Effector memory CD4-positive, alpha-beta T cell (primary cell): ENCODE measurements around the gene ADARB2.

ENCODE experiments used
- DNase-seq, 3 donors: peaks; one replicate each; pipeline ENCODE4 v3.0.0-alpha.2; 2020
- H3K27ac ChIP-seq: 2 replicates; pipeline ENCODE4 v1.7.0; 2013; ENCODE audit warnings: mild to moderate bottlenecking, low read length, moderate library complexity; ENCODE audit not compliant: insufficient read depth, poor library complexity, severe bottlenecking
- H3K27me3 ChIP-seq: replicated peaks from 2 replicates; pipeline ENCODE4 v1.7.0; 2013; ENCODE audit warnings: mild to moderate bottlenecking, low read length; ENCODE audit not compliant: insufficient read depth, control insufficient read depth, poor library complexity, severe bottlenecking
- H3K36me3 ChIP-seq: 2 replicates; pipeline ENCODE4 v1.7.0; 2013; ENCODE audit warnings: mild to moderate bottlenecking, low read length, moderate library complexity; ENCODE audit not compliant: control insufficient read depth, insufficient read depth
- H3K4me1 ChIP-seq: 2 replicates; pipeline ENCODE4 v1.7.0; 2013; ENCODE audit warnings: low read length, mild to moderate bottlenecking; ENCODE audit not compliant: control insufficient read depth, insufficient read depth, poor library complexity, severe bottlenecking
- H3K4me3 ChIP-seq: 2 replicates; pipeline ENCODE4 v1.7.0; 2013; ENCODE audit warnings: low read length, low read depth, mild to moderate bottlenecking; ENCODE audit not compliant: insufficient read depth, poor library complexity, severe bottlenecking
- H3K9me3 ChIP-seq: 2 replicates; pipeline ENCODE4 v1.7.0; 2013; ENCODE audit warnings: mild to moderate bottlenecking, low read length, moderate library complexity; ENCODE audit not compliant: control insufficient read depth

ADARB2 gene

GRCh38 chr10:1611936-1612550 lies 125.3 kb downstream of the ADARB2 start:
- no peak overlapping the region for H3K4me3 ChIP-seq
- no peaks in the 10 kb centered on the region for H3K36me3 ChIP-seq
- DNase-seq = no peak
- no peaks in the 10 kb centered on the region for H3K27me3 ChIP-seq
- H3K9me3 ChIP-seq = no peaks in the 10 kb centered on the region
- no peak overlapping the region for H3K27ac ChIP-seq
- H3K4me1 ChIP-seq = no peaks in the 10 kb centered on the region

GRCh38 chr10:1610986-1611770 lies 126.1 kb downstream of the ADARB2 start:
- no peak for DNase-seq
- H3K36me3 ChIP-seq = no peaks in the 10 kb centered on the region
- no peak overlapping the region for H3K27ac ChIP-seq
- no peaks in the 10 kb centered on the region for H3K9me3 ChIP-seq
- no peak overlapping the region for H3K4me3 ChIP-seq
- no peaks in the 10 kb centered on the region for H3K4me1 ChIP-seq
- H3K27me3 ChIP-seq = no peaks in the 10 kb centered on the region

DNA sequence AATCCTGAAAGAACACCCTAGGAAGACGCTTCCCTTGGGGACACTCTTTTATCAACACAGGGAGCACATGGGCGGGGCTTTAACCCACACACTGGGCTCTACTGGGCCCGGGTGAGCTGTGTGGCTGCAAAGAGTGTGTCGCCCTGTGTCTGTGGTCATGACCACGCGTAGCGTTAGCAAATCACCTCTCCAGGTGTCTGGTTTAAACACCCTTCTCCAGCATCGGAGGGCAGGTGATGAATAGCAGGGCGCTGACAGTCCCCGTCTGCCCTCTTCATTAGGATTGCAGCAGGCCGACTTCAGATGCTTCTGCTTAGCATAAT lies 127.7 kb downstream of the ADARB2 start:
- Histone ChIP-seq H3K36me3 (no peaks in the 10 kb centered on the region), H3K9me3 (no peaks in the 10 kb centered on the region), H3K4me1 (no peaks in the 10 kb centered on the region), H3K27ac (no peak overlapping the region), H3K27me3 (no peaks in the 10 kb centered on the region), H3K4me3 (no peak overlapping the region)
- DNase-seq = no peak

DNA sequence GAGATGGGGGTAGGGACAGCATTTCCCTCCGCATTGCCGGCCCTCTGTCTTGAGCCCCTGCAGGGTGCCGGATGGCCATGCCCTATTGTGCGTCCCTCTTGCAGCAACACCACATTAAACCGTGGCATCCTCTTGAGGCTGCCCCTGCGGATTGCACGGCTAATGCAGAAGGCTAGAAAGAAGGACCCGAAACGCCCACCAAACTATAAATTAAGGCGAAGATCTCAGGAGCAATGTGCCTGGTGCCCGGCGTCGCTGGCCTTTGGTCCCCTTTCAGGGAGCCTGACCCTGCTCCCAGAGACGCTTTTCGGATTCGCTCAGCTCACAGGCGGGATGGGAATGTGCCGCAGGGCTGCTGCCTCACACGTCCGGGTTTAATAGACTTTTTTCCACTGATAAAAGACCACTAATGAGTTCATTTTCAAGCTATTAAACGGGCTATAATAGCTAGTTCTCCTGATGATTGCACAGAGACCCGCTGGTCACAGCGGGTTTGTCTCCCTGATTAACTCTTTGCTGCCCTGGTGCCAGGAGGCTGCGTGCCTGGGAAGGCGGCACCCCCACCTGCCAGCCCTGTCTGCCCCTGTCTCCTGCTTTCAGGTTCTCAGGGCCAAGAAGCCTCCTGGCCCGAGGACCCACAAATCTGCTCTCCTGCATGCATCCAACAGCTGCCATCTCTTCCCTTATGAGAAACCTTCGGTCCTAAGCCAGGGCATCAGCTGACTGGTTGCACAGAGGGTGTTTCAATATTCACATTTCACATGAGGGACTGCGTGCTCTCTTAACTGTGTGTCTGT lies 128.3 kb downstream of the ADARB2 start:
- H3K9me3 ChIP-seq = no peaks in the 10 kb centered on the region
- H3K4me3 ChIP-seq = no peak overlapping the region
- no peaks in the 10 kb centered on the region for H3K27me3 ChIP-seq

DNA sequence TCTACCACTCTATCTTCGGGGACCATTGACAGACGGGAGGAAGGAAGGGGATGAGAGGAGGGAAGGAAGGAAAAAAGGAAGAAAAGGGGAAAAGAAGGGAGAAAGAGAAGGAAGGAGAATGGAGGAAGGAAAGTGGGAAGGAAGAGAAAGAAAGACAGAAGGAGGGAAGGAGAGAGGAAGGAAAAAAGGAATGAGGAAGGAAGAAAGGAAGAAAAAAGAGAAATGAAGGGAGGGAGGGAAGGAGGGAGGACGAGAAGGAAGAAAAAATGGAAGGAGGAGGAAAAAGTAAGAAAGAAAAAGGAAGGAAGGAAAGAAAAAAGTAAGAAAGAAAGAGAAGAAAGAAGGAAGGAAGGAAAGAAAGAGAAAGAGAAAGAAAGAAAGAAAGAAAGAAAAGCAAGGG lies 128.9 kb downstream of the ADARB2 start:
- H3K4me3 ChIP-seq = no peak overlapping the region
- no peak for DNase-seq
- no peaks in the 10 kb centered on the region for H3K9me3 ChIP-seq
- no peaks in the 10 kb centered on the region for H3K4me1 ChIP-seq
- H3K27me3 ChIP-seq = no peaks in the 10 kb centered on the region
- H3K27ac ChIP-seq = no peak overlapping the region
- no peaks in the 10 kb centered on the region for H3K36me3 ChIP-seq

More for the DNA sequence above, 128.3 kb downstream of the ADARB2 start:
- no peaks in the 10 kb centered on the region for H3K36me3 ChIP-seq
- DNase-seq = no peak
- no peaks in the 10 kb centered on the region for H3K4me1 ChIP-seq
- no peak overlapping the region for H3K27ac ChIP-seq

DNA sequence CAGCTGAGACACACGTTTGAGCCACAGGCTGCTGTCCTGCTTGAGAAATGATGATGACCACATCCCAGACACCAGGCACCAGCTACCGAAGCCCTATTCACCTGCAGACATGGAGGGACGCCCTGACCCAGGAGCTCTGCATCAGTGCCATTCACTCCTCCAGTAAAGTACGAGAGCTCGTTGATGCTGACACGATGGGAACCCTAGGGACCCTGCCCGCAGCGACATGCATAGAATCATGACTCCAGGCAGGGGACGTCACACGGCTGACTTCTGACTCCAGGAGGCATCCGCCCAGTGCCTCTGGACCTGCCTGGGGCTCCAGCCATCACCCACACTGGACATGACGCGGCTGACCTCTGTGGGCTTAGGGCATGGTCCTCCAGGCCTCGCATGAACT lies 129.9 kb downstream of the ADARB2 start:
- no peaks in the 10 kb centered on the region for H3K27me3 ChIP-seq
- no peaks in the 10 kb centered on the region for H3K9me3 ChIP-seq
- no peak overlapping the region for H3K27ac ChIP-seq
- no peaks in the 10 kb centered on the region for H3K36me3 ChIP-seq
- H3K4me3 ChIP-seq = no peak overlapping the region
- no peak for DNase-seq
- no peaks in the 10 kb centered on the region for H3K4me1 ChIP-seq

DNA sequence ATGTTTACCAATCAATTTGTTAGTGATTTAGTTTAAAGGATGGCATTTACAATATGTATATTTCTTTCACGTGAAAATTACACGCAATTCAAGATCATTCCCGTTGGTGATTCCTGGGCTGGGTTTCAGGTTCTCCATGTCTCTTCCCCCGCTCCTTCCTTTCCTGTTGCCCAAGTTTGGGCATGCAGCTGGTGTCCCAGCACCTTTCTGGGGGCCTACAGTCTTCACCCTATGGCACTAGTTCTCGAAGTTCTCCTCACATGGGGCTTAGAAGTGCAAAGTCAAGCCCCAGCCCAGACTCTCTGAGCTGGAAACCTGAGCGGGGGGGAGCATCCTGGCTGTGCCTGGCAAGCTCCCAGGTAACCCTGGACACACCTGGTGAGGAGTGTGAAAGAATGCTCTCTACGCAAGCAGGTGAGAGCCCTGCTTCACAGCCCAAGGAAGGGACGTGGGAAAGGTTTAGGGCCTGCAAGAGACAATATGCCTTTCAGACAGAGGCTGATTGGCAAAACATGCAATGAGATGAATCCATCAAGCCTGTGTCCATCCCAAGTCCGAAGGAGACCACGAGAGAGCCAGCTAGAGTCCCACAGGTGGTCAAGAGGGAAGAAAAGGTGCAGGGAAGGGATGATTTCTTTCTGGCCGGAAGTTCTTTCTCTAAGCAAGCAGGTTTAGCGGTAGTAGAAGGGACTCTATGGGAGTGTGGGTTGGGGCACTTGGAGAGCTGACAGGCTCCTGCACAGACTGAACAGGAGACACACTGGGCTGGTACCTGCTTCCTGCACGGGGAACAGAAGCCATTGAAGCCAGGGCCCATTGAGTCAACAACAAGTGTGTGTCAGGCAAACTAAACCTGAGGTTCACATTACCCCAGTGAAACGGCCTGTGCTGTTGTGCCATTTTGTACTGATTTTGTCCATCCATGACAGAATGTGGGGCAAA lies 131.1 kb downstream of the ADARB2 start:
- H3K4me1 ChIP-seq = no peaks in the 10 kb centered on the region
- no peak for DNase-seq
- no peaks in the 10 kb centered on the region for H3K27me3 ChIP-seq
- no peaks in the 10 kb centered on the region for H3K9me3 ChIP-seq
- H3K4me3 ChIP-seq = no peak overlapping the region
- no peak overlapping the region for H3K27ac ChIP-seq
- H3K36me3 ChIP-seq = no peaks in the 10 kb centered on the region

- Histone ChIP-seq H3K4me1 (no peaks in the 10 kb centered on the region), H3K36me3 (no peaks in the 10 kb centered on the region), H3K4me3 (no peak overlapping the region), H3K27ac (no peak overlapping the region), H3K9me3 (no peaks in the 10 kb centered on the region), H3K27me3 (no peaks in the 10 kb centered on the region)
- DNase-seq = no peak
These were observed 132.2 kb downstream of the ADARB2 start for GRCh38 chr10:1605121-1605520.

- Histone ChIP-seq H3K4me1 (no peaks in the 10 kb centered on the region), H3K36me3 (no peaks in the 10 kb centered on the region), H3K27me3 (no peaks in the 10 kb centered on the region), H3K9me3 (no peaks in the 10 kb centered on the region), H3K4me3 (no peak overlapping the region), H3K27ac (no peak overlapping the region)
- DNase-seq = no peak
These were observed 133.1 kb downstream of the ADARB2 start for GRCh38 chr10:1604246-1604645.
